Measurements from ENCODE around the gene CCR2. TPM values are rescaled to one million over a fixed set of nuclear protein-coding genes. Genes with fewer than 3 reads are reported as not detected.
"Not testable (repeated sequence)": the region's sequence is repeated elsewhere in the genome, so short reads cannot be mapped to it uniquely, and the experiment has no call there.

Gene CCR2
- total RNA-seq, 4 donors from 2014 or later, result 0.15 to 1.4 (median 0.80) TPM

- Histone ChIP-seq H3K4me3 (no peak overlapping the region), H3K4me1 (peaks cover 9% of the 10 kb centered on the region in 2 donors), H3K9me3 (no peaks in the 10 kb centered on the region), H3K27me3 (no peaks in the 10 kb centered on the region), H3K27ac (no peak overlapping the region), H3K36me3 (no peaks in the 10 kb centered on the region)
- in situ Hi-C loops (cut with MboI; ENCODE audit: low sequenced_read_pairs in 4 of 4) (no loop called here), intact Hi-C loops (cut with DNase I; ENCODE audit: low total_unique reads) (no loop called here)
- ATAC-seq, result no peak
- TF ChIP-seq, protein P1, sequence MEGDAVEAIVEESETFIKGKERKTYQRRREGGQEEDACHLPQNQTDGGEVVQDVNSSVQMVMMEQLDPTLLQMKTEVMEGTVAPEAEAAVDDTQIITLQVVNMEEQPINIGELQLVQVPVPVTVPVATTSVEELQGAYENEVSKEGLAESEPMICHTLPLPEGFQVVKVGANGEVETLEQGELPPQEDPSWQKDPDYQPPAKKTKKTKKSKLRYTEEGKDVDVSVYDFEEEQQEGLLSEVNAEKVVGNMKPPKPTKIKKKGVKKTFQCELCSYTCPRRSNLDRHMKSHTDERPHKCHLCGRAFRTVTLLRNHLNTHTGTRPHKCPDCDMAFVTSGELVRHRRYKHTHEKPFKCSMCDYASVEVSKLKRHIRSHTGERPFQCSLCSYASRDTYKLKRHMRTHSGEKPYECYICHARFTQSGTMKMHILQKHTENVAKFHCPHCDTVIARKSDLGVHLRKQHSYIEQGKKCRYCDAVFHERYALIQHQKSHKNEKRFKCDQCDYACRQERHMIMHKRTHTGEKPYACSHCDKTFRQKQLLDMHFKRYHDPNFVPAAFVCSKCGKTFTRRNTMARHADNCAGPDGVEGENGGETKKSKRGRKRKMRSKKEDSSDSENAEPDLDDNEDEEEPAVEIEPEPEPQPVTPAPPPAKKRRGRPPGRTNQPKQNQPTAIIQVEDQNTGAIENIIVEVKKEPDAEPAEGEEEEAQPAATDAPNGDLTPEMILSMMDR (IDR thresholded peaks at IDR 0.05 in 4 of 5, conservative IDR thresholded peaks at IDR 0.05 in 1 of 5), result no peak
- no peak for TF ChIP-seq POLR2A (IDR thresholded peaks at IDR 0.05)
- DNase-seq, result no peak
Measured at GRCh38 chr3:46400000-46400734, 46.3 kb downstream of the CCR2 start.

- in situ Hi-C loops (cut with MboI; ENCODE audit: low sequenced_read_pairs in 4 of 4) (no loop called here), intact Hi-C loops (cut with DNase I; ENCODE audit: low total_unique reads) (no loop called here)
- Histone ChIP-seq H3K27me3 (no peaks in the 10 kb centered on the region), H3K4me3 (no peak overlapping the region), H3K36me3 (no peaks in the 10 kb centered on the region), H3K9me3 (no peaks in the 10 kb centered on the region), H3K4me1 (peaks cover 9 to 10% of the 10 kb centered on the region in 2 donors), H3K27ac (no peak overlapping the region)
- ATAC-seq, result no peak
- no peak for DNase-seq
- TF ChIP-seq POLR2A (IDR thresholded peaks at IDR 0.05), result no peak
- TF ChIP-seq, protein P1 (IDR thresholded peaks at IDR 0.05 in 4 of 5, conservative IDR thresholded peaks at IDR 0.05 in 1 of 5), result no peak
Measured at GRCh38 chr3:46400846-46401245, 46.9 kb downstream of the CCR2 start.

GRCh38 chr3:46401579-46401978 lies 47.7 kb downstream of the CCR2 start:
- DNase-seq (no peak), ATAC-seq (no peak)
- intact Hi-C loops (cut with DNase I; ENCODE audit: low total_unique reads) (no loop called here), in situ Hi-C loops (cut with MboI; ENCODE audit: low sequenced_read_pairs in 4 of 4) (no loop called here)
- Histone ChIP-seq H3K27me3 (no peaks in the 10 kb centered on the region), H3K4me3 (no peak overlapping the region), H3K36me3 (no peaks in the 10 kb centered on the region), H3K9me3 (no peaks in the 10 kb centered on the region), H3K27ac (no peak overlapping the region), H3K4me1 (peaks cover 6 to 11% of the 10 kb centered on the region in 2 donors)
- no peak for TF ChIP-seq POLR2A (IDR thresholded peaks at IDR 0.05)
- TF ChIP-seq, protein P1 (IDR thresholded peaks at IDR 0.05 in 4 of 5, conservative IDR thresholded peaks at IDR 0.05 in 1 of 5), result no peak

DNA sequence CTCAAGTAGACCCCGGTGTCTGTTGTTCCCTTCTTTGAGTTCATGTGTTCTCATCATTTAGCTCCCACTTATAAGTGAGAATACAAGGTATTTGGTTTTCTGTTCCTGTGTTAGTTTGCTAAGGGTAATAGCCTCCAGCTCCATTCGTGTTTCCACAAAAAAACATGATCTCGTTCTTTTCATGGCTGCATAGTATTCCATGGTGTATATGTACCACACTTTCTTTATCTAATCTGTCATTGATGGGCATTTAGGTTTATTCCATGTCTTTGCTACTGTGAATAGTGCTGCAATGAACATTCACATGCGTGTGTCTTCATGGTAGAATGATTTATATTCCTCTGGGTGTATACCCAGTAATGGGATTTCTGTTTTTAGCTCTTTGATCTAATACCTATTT lies 49.0 kb downstream of the CCR2 start:
- H3K27ac ChIP-seq; H3K36me3 ChIP-seq; intact Hi-C loops (cut with DNase I; ENCODE audit: low total_unique reads); H3K27me3 ChIP-seq; in situ Hi-C loops (cut with MboI; ENCODE audit: low sequenced_read_pairs in 4 of 4); DNase-seq; H3K4me3 ChIP-seq; H3K9me3 ChIP-seq; ATAC-seq: not testable (repeated sequence)
- peaks cover 10 to 12% of the 10 kb centered on the region in 2 donors for H3K4me1 ChIP-seq

DNA sequence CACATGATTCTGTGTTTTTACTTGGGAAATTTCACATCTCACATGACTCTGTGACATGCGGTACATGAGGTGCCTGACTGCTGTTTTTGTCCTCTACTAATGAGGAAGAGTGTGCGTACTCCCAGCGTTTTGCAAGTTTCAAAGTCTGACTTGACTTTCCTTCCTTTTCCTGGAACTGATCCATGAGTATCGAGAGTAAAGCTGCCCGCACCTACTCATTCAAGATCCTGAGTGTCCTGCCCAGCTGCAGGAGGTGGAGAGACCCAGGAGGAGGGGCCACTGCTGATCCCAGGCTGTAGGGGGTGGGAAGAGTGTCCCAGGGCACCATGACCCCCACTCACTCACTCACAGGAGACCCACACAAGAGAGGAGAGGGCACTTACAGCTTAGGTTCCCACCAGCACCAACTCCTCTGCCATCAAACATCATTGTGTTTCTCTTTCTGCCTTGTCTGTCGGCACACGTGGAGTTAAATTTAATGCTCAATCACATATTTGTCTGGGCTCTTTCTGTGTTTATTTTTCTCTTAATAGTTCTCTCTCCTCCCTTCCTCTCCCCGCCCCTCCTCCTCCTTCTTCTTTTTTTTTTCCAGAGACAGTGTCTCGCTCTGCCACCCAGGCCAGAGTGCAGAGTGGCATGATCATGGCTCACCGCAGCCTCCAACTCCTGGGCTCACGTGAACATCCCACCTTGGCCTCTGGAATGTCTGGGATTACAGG lies 51.5 kb downstream of the CCR2 start:
- ATAC-seq, result no peak
- no peak for TF ChIP-seq POLR2A (IDR thresholded peaks at IDR 0.05)
- TF ChIP-seq, protein P1 (IDR thresholded peaks at IDR 0.05 in 4 of 5, conservative IDR thresholded peaks at IDR 0.05 in 1 of 5), result no peak
- in situ Hi-C loops (cut with MboI; ENCODE audit: low sequenced_read_pairs in 4 of 4), result no loop called here
- H3K9me3 ChIP-seq, result no peaks in the 10 kb centered on the region
- H3K4me1 ChIP-seq, result peaks cover 14 to 21% of the 10 kb centered on the region in 2 donors
- no peaks in the 10 kb centered on the region for H3K36me3 ChIP-seq
- no peaks in the 10 kb centered on the region for H3K27me3 ChIP-seq
- peak overlapping the region; percentile 77 to 86 (median 78) for H3K27ac ChIP-seq
- no peak for DNase-seq
- H3K4me3 ChIP-seq, result no peak overlapping the region
- intact Hi-C loops (cut with DNase I; ENCODE audit: low total_unique reads), result no loop called here
